B cell (primary cell): ENCODE results near the gene ABHD1.

ENCODE experiments used
- EZH2 ChIP-seq: IDR thresholded peaks from 2 replicates; pipeline ENCODE4 v1.6.1; 2012; ENCODE audit warnings: borderline replicate concordance, low read depth, mild to moderate bottlenecking, moderate library complexity, low read length; ENCODE audit not compliant: insufficient read depth, poor library complexity, severe bottlenecking
- TF ChIP-seq, protein P1 (sequence below): fragments of 200-600 bp; IDR thresholded peaks from one replicate; pipeline ENCODE4 v1.8.0; 2022; ENCODE audit warnings: antibody characterized with exemption, mild to moderate bottlenecking

DNA sequence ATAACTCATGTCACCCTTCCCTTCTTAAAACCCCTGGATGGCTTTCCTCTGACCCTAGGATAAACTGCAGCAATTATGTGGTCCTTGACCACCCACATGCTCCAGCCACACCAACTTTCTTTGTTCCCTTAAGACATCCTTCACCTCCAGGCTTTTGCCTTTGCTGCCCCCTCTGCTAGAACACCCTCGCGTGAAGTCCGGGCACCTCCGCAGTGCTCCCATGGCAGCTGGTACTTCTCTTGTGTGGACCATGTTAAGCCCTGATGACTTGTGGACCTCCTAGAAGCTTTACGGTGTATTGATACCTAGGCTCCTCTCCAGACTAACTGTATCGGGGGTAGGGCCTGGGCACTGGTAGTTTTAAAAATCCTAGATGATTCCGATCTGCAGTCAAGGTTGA, 824 bp upstream of the ABHD1 start:
- TF ChIP-seq, protein P1, sequence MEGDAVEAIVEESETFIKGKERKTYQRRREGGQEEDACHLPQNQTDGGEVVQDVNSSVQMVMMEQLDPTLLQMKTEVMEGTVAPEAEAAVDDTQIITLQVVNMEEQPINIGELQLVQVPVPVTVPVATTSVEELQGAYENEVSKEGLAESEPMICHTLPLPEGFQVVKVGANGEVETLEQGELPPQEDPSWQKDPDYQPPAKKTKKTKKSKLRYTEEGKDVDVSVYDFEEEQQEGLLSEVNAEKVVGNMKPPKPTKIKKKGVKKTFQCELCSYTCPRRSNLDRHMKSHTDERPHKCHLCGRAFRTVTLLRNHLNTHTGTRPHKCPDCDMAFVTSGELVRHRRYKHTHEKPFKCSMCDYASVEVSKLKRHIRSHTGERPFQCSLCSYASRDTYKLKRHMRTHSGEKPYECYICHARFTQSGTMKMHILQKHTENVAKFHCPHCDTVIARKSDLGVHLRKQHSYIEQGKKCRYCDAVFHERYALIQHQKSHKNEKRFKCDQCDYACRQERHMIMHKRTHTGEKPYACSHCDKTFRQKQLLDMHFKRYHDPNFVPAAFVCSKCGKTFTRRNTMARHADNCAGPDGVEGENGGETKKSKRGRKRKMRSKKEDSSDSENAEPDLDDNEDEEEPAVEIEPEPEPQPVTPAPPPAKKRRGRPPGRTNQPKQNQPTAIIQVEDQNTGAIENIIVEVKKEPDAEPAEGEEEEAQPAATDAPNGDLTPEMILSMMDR: no peak
- no peak for TF ChIP-seq EZH2
